Upper lobe of left lung (tissue), 6 donors: ENCODE results near the gene DYSF. TPM values are rescaled to one million over a fixed set of nuclear protein-coding genes. Genes with fewer than 3 reads are reported as not detected.

Source experiments
- ATAC-seq, 2 donors: fragments of 200-7000 bp; cut with Tn5 transposase; one replicate each; pipeline ENCODE4 v1.9.1; 2022; ENCODE audit warnings: mild to moderate bottlenecking in 2 of 2, moderate library complexity in 2 of 2; ENCODE audit not compliant: low FRiP score in 2 of 2
- DNase-seq, 2 donors: peaks; one replicate each; pipeline ENCODE4 v3.0.0-alpha.2; 2019 to 2020
- H3K27ac ChIP-seq, 4 donors: fragments of 200-600 bp; sonication (generic); one replicate each; pipeline ENCODE4 v1.5.1; 2016 to 2019
- H3K27me3 ChIP-seq, 4 donors: fragments of 200-600 bp; sonication (generic); one replicate each; pipeline ENCODE4 v1.5.1; 2017 to 2019
- H3K36me3 ChIP-seq, 4 donors: fragments of 200-600 bp; sonication (generic); one replicate each; pipeline ENCODE4 v1.5.1; 2016 to 2019
- H3K4me1 ChIP-seq, 4 donors: fragments of 200-600 bp; sonication (generic); one replicate each; pipeline ENCODE4 v1.5.1; 2018 to 2019
- H3K4me3 ChIP-seq, 4 donors: fragments of 200-600 bp; sonication (generic); one replicate each; pipeline ENCODE4 v1.5.1; 2017 to 2019; ENCODE audit warnings: mild to moderate bottlenecking in 2 of 4, moderate library complexity in 1 of 4
- H3K9me3 ChIP-seq, 4 donors: fragments of 200-600 bp; sonication (generic); one replicate each; pipeline ENCODE4 v1.5.1; 2018 to 2019
- CTCF ChIP-seq, 6 experiments: fragments of 450-650 bp in 4 of 6; fragments of 200-600 bp in 2 of 6; sonication (generic) in 2 of 6; IDR thresholded peaks; one replicate each; pipeline ENCODE4 v1.5.1; 2016 to 2019; ENCODE audit warnings: antibody characterized with exemption in 6 of 6
- EP300 ChIP-seq, 4 donors: sonication (generic); formaldehyde crosslinking; IDR thresholded peaks; one replicate each; pipeline ENCODE4 v1.5.1; 2017; ENCODE audit warnings: antibody characterized with exemption in 4 of 4, control low read depth in 2 of 4
- POLR2A ChIP-seq, 4 donors: fragments of 450-650 bp; IDR thresholded peaks; one replicate each; pipeline ENCODE4 v1.5.1; 2016 to 2017; ENCODE audit warnings: antibody characterized with exemption in 4 of 4, mild to moderate bottlenecking in 2 of 4
- POLR2AphosphoS5 ChIP-seq, 2 donors: sonication (generic); formaldehyde crosslinking; IDR thresholded peaks; one replicate each; pipeline ENCODE4 v1.5.1; 2017; ENCODE audit warnings: antibody characterized with exemption in 2 of 2
- WGBS, 2 donors: methylation state at CpG; one replicate each; pipeline ENCODE4 v1.1.5; 2017 to 2018; 5-methylcytosine and 5-hydroxymethylcytosine counted together
- total RNA-seq, 6 donors: library from RNA; depleted of rRNA in 4 of 6; stranded (reverse); fragments of >200 nt in 4 of 6; gene quantifications; one replicate each; pipeline versions ENCODE4 v1.1.0 to v1.2.1, GENCODE V29; 2016 to 2021
- donor health status: DM: no; HTN: no; CAD: no; lungs with moderate emphysema.
- donor health status: DM: no; HTN: yes; CAD: no; lungs with severe emphysema.

The DYSF gene
- total RNA-seq, 6 donors from 2014 or later: 17.5 to 72.7 (median 42.7) TPM

GRCh38 chr2:71457123-71457915 is 4.0 kb downstream of the DYSF start:
- WGBS, 2 donors: 94 to 98% methylated on average over 6 to 9 of the region's 9 CpGs
- ATAC-seq: no peak
- TF ChIP-seq POLR2A (IDR thresholded peaks at IDR 0.05): no peak
- TF ChIP-seq POLR2AphosphoS5 (IDR thresholded peaks at IDR 0.05): no peak
- TF ChIP-seq EP300 (IDR thresholded peaks at IDR 0.05): no peak
- no peak for TF ChIP-seq CTCF (IDR thresholded peaks at IDR 0.05)

GRCh38 chr2:71457923-71458322 is 4.6 kb downstream of the DYSF start:
- DNase-seq: no peak
- no peak overlapping the region for H3K27ac ChIP-seq
- WGBS, 2 donors: 88 to 96% methylated on average over 4 of the region's 4 CpGs

More at GRCh38 chr2:71457123-71457915, 4.0 kb downstream of the DYSF start:
- Histone ChIP-seq H3K9me3 (no peaks in the 10 kb centered on the region), H3K27me3 (no peaks in the 10 kb centered on the region), H3K4me1 (peaks cover 25 to 39% (median 26%) of the 10 kb centered on the region in 4 donors), H3K36me3 (no peaks in the 10 kb centered on the region), H3K27ac (no peak overlapping the region), H3K4me3 (no peak overlapping the region)
- DNase-seq: no peak

GRCh38 chr2:71458413-71459083 is 5.2 kb downstream of the DYSF start:
- Histone ChIP-seq H3K27me3 (no peaks in the 10 kb centered on the region), H3K27ac (no peak overlapping the region), H3K4me1 (peaks cover 13 to 27% (median 17%) of the 10 kb centered on the region in 4 donors), H3K36me3 (no peaks in the 10 kb centered on the region), H3K9me3 (no peaks in the 10 kb centered on the region), H3K4me3 (no peak overlapping the region)
- DNase-seq (no peak), ATAC-seq (no peak)
- TF ChIP-seq EP300 (IDR thresholded peaks at IDR 0.05): no peak
- TF ChIP-seq POLR2AphosphoS5 (IDR thresholded peaks at IDR 0.05): no peak
- TF ChIP-seq POLR2A (IDR thresholded peaks at IDR 0.05): no peak
- 81 to 85% methylated on average over 7 of the region's 7 CpGs for WGBS, 2 donors

More at GRCh38 chr2:71457923-71458322, 4.6 kb downstream of the DYSF start:
- TF ChIP-seq CTCF (IDR thresholded peaks at IDR 0.05) (no peak), EP300 (IDR thresholded peaks at IDR 0.05) (no peak), POLR2AphosphoS5 (IDR thresholded peaks at IDR 0.05) (no peak), POLR2A (IDR thresholded peaks at IDR 0.05) (no peak)
- Histone ChIP-seq H3K4me1 (peaks cover 19 to 33% (median 21%) of the 10 kb centered on the region in 4 donors), H3K36me3 (no peaks in the 10 kb centered on the region), H3K9me3 (no peaks in the 10 kb centered on the region), H3K27me3 (no peaks in the 10 kb centered on the region), H3K4me3 (no peak overlapping the region)
- no peak for ATAC-seq

- H3K4me1 ChIP-seq: peaks cover 8 to 22% (median 12%) of the 10 kb centered on the region in 4 donors
- ATAC-seq: no peak
Observed at GRCh38 chr2:71459084-71459431, 5.7 kb downstream of the DYSF start.

More at GRCh38 chr2:71459084-71459431, 5.7 kb downstream of the DYSF start:
- TF ChIP-seq POLR2A (IDR thresholded peaks at IDR 0.05) (no peak), EP300 (IDR thresholded peaks at IDR 0.05) (no peak), CTCF (IDR thresholded peaks at IDR 0.05) (no peak), POLR2AphosphoS5 (IDR thresholded peaks at IDR 0.05) (no peak)
- Histone ChIP-seq H3K9me3 (no peaks in the 10 kb centered on the region), H3K27me3 (no peaks in the 10 kb centered on the region), H3K36me3 (no peaks in the 10 kb centered on the region), H3K4me3 (no peak overlapping the region), H3K27ac (no peak overlapping the region)
- 75 to 80% methylated on average over 2 of the region's 2 CpGs for WGBS, 2 donors
- DNase-seq: no peak
